ENCODE results near the gene SLC35B1. TPM values are rescaled to one million over a fixed set of nuclear protein-coding genes. Genes with fewer than 3 reads are reported as not detected.

The SLC35B1 gene, protein sequence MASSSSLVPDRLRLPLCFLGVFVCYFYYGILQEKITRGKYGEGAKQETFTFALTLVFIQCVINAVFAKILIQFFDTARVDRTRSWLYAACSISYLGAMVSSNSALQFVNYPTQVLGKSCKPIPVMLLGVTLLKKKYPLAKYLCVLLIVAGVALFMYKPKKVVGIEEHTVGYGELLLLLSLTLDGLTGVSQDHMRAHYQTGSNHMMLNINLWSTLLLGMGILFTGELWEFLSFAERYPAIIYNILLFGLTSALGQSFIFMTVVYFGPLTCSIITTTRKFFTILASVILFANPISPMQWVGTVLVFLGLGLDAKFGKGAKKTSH
- total RNA-seq = 82.3 and 84.7 TPM in 2 replicates

GRCh38 chr17:49707608-49708514, at the start of gene SLC35B1:
Gene SLC35B1, minus strand, starts transcription at chr17:49707964. Its CDS starts 131 bp downstream, at chr17:49707833.

GRCh38 chr17:49677933-49678847, 29.6 kb downstream of the SLC35B1 start, which contains the start of gene SPOP:
Gene SPOP, minus strand, starts transcription at chr17:49678097. Its CDS starts 55,287 bp downstream, at chr17:49622810.

Other genes with a start within 250 kb of the SLC35B1 start
- not detected in 2 replicates for gene NGFR, start 212.7 kb downstream of the SLC35B1 start, total RNA-seq
- gene NXPH3, start 132.1 kb downstream of the SLC35B1 start, total RNA-seq = 0.13 and 0.54 TPM in 2 replicates
- 39.6 and 46.6 TPM in 2 replicates for gene SPOP, start 29.9 kb downstream of the SLC35B1 start, total RNA-seq
- gene FAM117A, start 56.2 kb upstream of the SLC35B1 start, total RNA-seq = 9.3 and 10.0 TPM in 2 replicates
- gene KAT7, start 80.7 kb upstream of the SLC35B1 start, total RNA-seq = 21.1 and 31.1 TPM in 2 replicates
- not detected in 2 replicates for gene TAC4, start 140.1 kb upstream of the SLC35B1 start, total RNA-seq

Data from mammary microvascular endothelial cell (primary cell).